NB4 (cell line): ENCODE data around the gene NCAM1.

Source experiments
- DNase-seq: peaks from one replicate; pipeline ENCODE4 v3.0.0; 2010; ENCODE audit warnings: low read depth
- H3K4me3 ChIP-seq: one replicate; pipeline ENCODE4 v1.5.1; 2011; ENCODE audit warnings: mild to moderate bottlenecking, low read depth, low read length, moderate library complexity
- CTCF ChIP-seq: IDR thresholded peaks from one replicate; pipeline ENCODE4 v1.5.1; 2012; ENCODE audit warnings: low read depth, low read length
- MAX ChIP-seq: IDR thresholded peaks from 2 replicates; pipeline ENCODE4 v1.6.1; 2011; ENCODE audit warnings: low read depth, low read length
- MYC ChIP-seq: IDR thresholded peaks from 2 replicates; pipeline ENCODE4 v1.6.1; 2011; ENCODE audit warnings: low read depth, low read length
- POLR2A ChIP-seq: IDR thresholded peaks from 2 replicates; pipeline ENCODE4 v1.6.1; 2011; ENCODE audit warnings: mild to moderate bottlenecking; ENCODE audit not compliant: insufficient read length; ENCODE audit errors: extremely low read depth

NCAM1 gene

DNA sequence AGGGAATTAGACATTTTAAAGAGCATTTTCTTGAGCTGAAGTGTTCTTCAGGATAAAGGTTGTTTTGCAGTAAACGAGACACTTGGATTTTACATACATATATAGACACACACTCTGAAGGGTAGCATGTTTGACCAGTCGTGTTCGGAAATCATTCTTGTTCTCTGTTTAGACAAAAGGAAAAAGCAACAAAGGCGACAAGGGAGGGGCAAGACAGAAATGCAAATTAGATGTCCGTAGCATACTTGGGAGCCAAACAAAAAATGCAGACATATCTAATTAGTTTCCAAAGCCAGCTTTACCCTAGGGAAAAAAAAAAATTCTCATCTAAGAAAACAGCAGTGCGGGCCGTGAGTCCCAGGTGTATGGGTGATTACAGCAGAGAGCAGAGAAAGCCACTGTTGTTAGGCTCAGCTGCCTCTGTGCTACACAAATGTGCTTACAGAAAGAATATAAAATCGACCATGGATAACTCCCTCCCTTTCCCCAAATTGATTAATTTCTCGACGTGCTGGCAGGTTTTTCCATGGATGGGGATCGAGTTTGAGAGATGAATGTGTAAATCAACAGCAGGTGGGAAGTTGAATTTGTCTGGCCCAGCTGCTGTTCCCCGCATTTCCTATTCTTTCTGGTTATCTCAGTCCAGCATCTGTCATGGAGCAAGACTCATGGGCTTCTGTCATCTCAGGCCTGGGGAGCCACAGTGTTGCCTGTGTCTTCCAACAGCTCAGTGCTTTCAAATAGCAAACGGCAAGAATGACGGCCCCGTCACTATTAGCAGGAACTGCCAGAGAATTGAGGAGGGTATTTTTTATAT is 176.7 kb downstream of the NCAM1 start:
- TF ChIP-seq MAX (no peak), MYC (no peak), CTCF (no peak), POLR2A (no peak)
- DNase-seq: no peak
- no peak overlapping the region for H3K4me3 ChIP-seq

GRCh38 chr11:113138731-113139130 is 177.5 kb downstream of the NCAM1 start:
- no peak for DNase-seq
- TF ChIP-seq CTCF (no peak), POLR2A (no peak), MYC (no peak), MAX (no peak)
- H3K4me3 ChIP-seq: no peak overlapping the region

DNA sequence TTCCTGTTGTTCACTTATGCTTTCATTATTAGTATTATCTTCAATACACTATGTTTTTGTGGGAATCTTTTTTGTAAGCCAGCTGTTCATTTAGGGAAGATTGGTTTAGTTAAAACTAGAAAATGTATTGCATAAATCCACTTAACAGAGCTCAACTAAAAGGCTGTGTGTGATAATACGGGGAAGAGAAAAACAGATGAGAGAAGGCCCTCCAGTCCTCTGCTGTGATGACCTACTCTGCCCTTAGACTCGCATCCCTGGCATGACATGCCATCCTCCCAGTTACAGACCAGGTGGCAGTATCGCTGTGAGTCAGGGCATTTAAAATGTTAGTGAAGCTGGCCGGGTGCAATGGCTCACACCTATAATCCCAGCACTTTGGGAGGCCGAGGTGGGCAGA is 179.8 kb downstream of the NCAM1 start:
- H3K4me3 ChIP-seq: no peak overlapping the region
- no peak for DNase-seq
- TF ChIP-seq MYC: no peak

DNA sequence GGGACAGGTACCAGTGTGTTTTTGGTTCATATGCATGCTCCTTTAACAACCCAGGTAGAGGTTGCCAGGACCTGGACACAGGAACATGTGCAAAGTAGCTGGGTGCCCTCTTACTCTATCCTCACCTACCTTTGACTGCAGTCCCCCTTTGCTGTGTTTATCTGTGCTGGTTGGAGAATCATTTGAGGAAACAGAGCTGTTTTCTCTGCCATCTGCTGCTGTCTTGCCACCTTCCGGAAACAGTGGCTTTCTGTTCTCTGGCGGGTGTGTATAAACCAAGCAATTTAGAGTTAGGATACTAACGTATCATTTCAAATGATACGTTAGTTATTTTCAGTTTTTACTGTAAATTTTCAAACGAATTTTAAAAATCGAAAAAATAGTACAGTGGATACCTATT is 181.3 kb downstream of the NCAM1 start:
- no peak overlapping the region for H3K4me3 ChIP-seq
- TF ChIP-seq MYC (no peak), MAX (no peak), POLR2A (no peak), CTCF (no peak)
- DNase-seq: no peak

DNA sequence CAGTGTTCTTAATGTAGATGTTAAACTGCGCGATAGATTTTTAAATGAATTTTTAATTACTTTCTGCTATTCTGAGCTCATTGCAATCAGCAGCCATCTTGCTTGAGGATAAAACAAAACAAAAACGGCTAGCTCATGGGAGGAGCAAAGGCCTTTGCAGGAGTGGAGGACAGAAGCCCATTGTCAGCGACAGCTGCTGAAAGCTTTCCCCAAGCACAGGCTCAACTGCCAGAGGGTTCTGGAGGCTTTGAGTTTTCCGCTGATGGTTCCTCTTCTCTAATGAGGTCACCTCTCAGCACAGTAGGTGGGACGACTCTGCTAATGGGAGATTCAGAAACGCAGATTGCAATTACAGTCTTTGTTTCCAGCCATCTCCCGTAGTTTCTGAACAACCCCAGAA is 186.0 kb downstream of the NCAM1 start:
- TF ChIP-seq POLR2A: no peak
- TF ChIP-seq MAX: no peak
- TF ChIP-seq CTCF: no peak
- TF ChIP-seq MYC: no peak
- no peak overlapping the region for H3K4me3 ChIP-seq

DNA sequence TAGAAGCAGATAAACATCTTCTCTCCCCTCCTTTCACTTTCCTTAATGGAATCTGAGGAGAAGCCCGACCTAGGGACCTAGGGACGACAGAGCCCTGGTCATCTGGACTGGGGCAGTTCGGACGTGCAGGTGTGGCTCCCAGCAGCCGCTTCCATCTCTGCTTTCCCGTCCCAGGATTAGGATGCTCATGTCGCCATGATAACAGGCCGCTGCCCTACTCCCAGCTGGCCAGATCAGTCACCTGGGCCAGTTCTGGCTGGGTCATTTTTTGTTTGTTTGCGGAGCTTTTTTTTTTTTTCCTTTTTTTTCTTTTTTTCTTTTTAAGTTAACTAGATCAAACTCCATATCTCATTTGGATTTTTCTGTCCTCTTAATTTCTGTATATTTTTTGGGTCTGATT is 186.9 kb downstream of the NCAM1 start:
- TF ChIP-seq MYC (no peak), MAX (no peak), POLR2A (no peak), CTCF (no peak)
- H3K4me3 ChIP-seq: no peak overlapping the region
- no peak for DNase-seq

More for the DNA sequence above, 186.0 kb downstream of the NCAM1 start:
- DNase-seq: no peak
